Measurements from ENCODE around the gene TRIM34. TPM values are rescaled to one million over a fixed set of nuclear protein-coding genes. Genes with fewer than 3 reads are reported as not detected.

Gene TRIM34
- total and polyA plus RNA-seq, 2 of the 8 experiments (the other 6 are each of a cell fraction or from before 2014, with no cell fraction given): 0.76 to 5.8 TPM

DNA sequence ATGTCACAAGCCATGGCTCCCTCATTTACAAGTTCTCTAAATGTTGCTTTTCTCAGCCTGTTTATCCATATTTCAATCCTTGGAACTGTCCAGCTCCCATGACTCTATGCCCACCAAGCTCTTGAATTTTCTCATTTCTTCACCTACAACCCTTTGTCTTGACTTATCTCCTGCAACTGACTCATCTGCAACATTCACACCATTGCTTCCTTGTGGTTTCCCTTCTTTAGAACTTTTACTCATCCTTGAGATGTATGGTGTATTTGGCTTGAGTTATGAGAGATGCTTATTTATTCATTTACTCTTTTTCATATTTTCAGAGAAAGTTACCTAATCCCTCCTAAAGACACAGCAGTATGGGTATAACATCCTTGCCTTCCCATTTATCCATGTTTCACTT lies 18.8 kb downstream of the TRIM34 start:
- Histone ChIP-seq H2BK5ac (ENCODE audit: low read depth, low read length) (no peak overlapping the region), H3K27ac (ENCODE audit: low read depth, low read length) (no peak overlapping the region), H4K91ac (replicated peaks; ENCODE audit: insufficient read length, low read length) (no peak overlapping the region), H3K18ac (ENCODE audit: extremely low read depth, low read length) (no peak overlapping the region), H3K23ac (ENCODE audit: insufficient read length) (no peak overlapping the region), H2BK15ac (ENCODE audit: low read length) (no peak overlapping the region), H3K4me2 (ENCODE audit: insufficient read depth in 1 of 2, low read depth in 2 of 2, low read length in 2 of 2) (no peak overlapping the region), H3K9ac (replicated peaks in 1 of 4; ENCODE audit: extremely low read depth in 1 of 4, low read depth in 3 of 4, low read length in 3 of 4) (no peak overlapping the region), H2AFZ (ENCODE audit: low read length) (no peak overlapping the region), H4K5ac (ENCODE audit: insufficient read length, low read depth, low read length) (no peak overlapping the region), H2BK12ac (ENCODE audit: low read depth, low read length) (no peak overlapping the region), H3K4me3 (ENCODE audit: extremely low read depth in 1 of 4, insufficient read depth in 2 of 4, low read depth in 3 of 4, low read length in 4 of 4) (no peak overlapping the region), H3K27me3 (replicated peaks in 1 of 4; ENCODE audit: control insufficient read depth in 3 of 4, extremely low read depth in 1 of 4, insufficient read depth in 3 of 4, low read length in 3 of 4) (no peaks in the 10 kb centered on the region), H3K4ac (replicated peaks; ENCODE audit: insufficient read length, low read depth, low read length) (no peak overlapping the region), H3K14ac (ENCODE audit: insufficient read length) (no peak overlapping the region), H2AK5ac (ENCODE audit: low read depth, low read length) (no peak overlapping the region), H3K36me3 (ENCODE audit: control insufficient read depth in 2 of 4, insufficient read depth in 4 of 4, low read length in 3 of 4) (no peaks in the 10 kb centered on the region), H2BK20ac (ENCODE audit: low read length) (no peak overlapping the region), H3K23me2 (ENCODE audit: low read depth, low read length) (no peaks in the 10 kb centered on the region), H3K4me1 (replicated peaks in 1 of 4; ENCODE audit: control insufficient read depth in 3 of 4, insufficient read depth in 4 of 4, low read length in 3 of 4) (no peaks in the 10 kb centered on the region), H2BK120ac (replicated peaks; ENCODE audit: low read depth, low read length) (no peak overlapping the region), H4K8ac (ENCODE audit: extremely low read depth, insufficient read depth, low read length) (no peak overlapping the region), H3K79me2 (ENCODE audit: control insufficient read depth in 1 of 2, insufficient read depth in 2 of 2, low read length in 2 of 2) (no peaks in the 10 kb centered on the region), H4K20me1 (replicated peaks in 1 of 2; ENCODE audit: control insufficient read depth in 1 of 2, insufficient read depth in 2 of 2, low read length in 2 of 2) (no peaks in the 10 kb centered on the region), H3K9me3 (ENCODE audit: insufficient read depth in 2 of 2, low read depth in 1 of 2, low read length in 1 of 2) (no peaks in the 10 kb centered on the region), H3K79me1 (ENCODE audit: low read depth, low read length) (no peaks in the 10 kb centered on the region), H3K56ac (replicated peaks; ENCODE audit: insufficient read length, low read depth, low read length) (no peak overlapping the region)
- DNase-seq (ENCODE audit: low read depth in 1 of 2, low spot score in 2 of 2): no peak
- ChIA-PET CTCF (ENCODE audit: partially characterized antibody) (no interaction called here), POLR2A (ENCODE audit: partially characterized antibody) (no interaction called here)
- no peak for FAIRE-seq
- TF ChIP-seq BACH1 (IDR thresholded peaks at IDR 0.05; ENCODE audit: low read length) (no peak), EGR1 (IDR thresholded peaks at IDR 0.05; ENCODE audit: borderline replicate concordance, low read depth, low read length) (no peak), ZNF274 (IDR thresholded peaks at IDR 0.05; ENCODE audit: borderline replicate concordance, extremely low read depth, low read length) (no peak), CTBP2 (IDR thresholded peaks at IDR 0.05; ENCODE audit: borderline replicate concordance, insufficient read depth, insufficient read length, low read length) (no peak)
